Sigmoid colon (tissue), 7 donors: ENCODE results near the gene VWA5B1. TPM values are rescaled to one million over a fixed set of nuclear protein-coding genes. Genes with fewer than 3 reads are reported as not detected.

Experiments
- DNase-seq: peaks from one replicate; pipeline ENCODE4 v3.0.0-alpha.2; 2019
- H3K27ac ChIP-seq, 4 donors: fragments of 200-600 bp; sonication (generic); one replicate each; pipeline ENCODE4 v1.5.1; 2016 to 2019; ENCODE audit warnings: mild to moderate bottlenecking in 1 of 4
- H3K27me3 ChIP-seq, 3 donors: fragments of 200-600 bp; sonication (generic); one replicate each; pipeline ENCODE4 v1.5.1; 2019; ENCODE audit warnings: mild to moderate bottlenecking in 1 of 3
- H3K36me3 ChIP-seq, 4 donors: fragments of 200-600 bp; sonication (generic); one replicate each; pipeline ENCODE4 v1.5.1; 2016 to 2019
- H3K4me1 ChIP-seq, 4 donors: fragments of 200-600 bp; sonication (generic); one replicate each; pipeline ENCODE4 v1.5.1; 2017 to 2019
- H3K4me3 ChIP-seq, 4 donors: fragments of 200-600 bp; sonication (generic); one replicate each; pipeline ENCODE4 v1.5.1; 2017 to 2019; ENCODE audit warnings: mild to moderate bottlenecking in 2 of 4, moderate library complexity in 1 of 4
- H3K9me3 ChIP-seq, 4 donors: fragments of 200-600 bp in 3 of 4; sonication (generic) in 3 of 4; one replicate each; pipeline versions ENCODE4 v1.5.1 to v1.6.1; 2013 to 2019
- EP300 ChIP-seq, 4 donors: sonication (generic); formaldehyde crosslinking; IDR thresholded peaks; one replicate each; pipeline ENCODE4 v1.6.1; 2017; ENCODE audit warnings: antibody characterized with exemption in 4 of 4
- POLR2A ChIP-seq, 2 donors: fragments of 450-650 bp; IDR thresholded peaks; one replicate each; pipeline ENCODE4 v1.6.1; 2016; ENCODE audit warnings: antibody characterized with exemption in 2 of 2, mild to moderate bottlenecking in 2 of 2, moderate library complexity in 2 of 2
- POLR2AphosphoS5 ChIP-seq, 4 donors: sonication (generic); formaldehyde crosslinking; IDR thresholded peaks; one replicate each; pipeline ENCODE4 v1.6.1; 2017; ENCODE audit warnings: antibody characterized with exemption in 4 of 4
- WGBS, 2 donors: extraction: QIAGEN DNeasy Blood & Tissue Kit; methylation state at CpG; one replicate each; pipeline ENCODE4 v1.1.7; 2013; 5-methylcytosine and 5-hydroxymethylcytosine counted together
- intact Hi-C: fragments of 100-400 bp; cut with DNase I; formaldehyde crosslinking; loops from one replicate; pipeline ENCODE4 v1.15.1; 2023
- polyA plus RNA-seq, 3 donors: library from polyadenylated mRNA; stranded (reverse); fragments of 200-250 nt; gene quantifications; one replicate each; pipeline ENCODE4 v1.2.3, GENCODE V29; 2013
- total RNA-seq, 4 donors: library from RNA; depleted of rRNA; stranded (reverse); fragments of >200 nt; gene quantifications; one replicate each; pipeline ENCODE4 v1.1.0, GENCODE V29; 2016
- TF ChIP-seq, protein P1 (sequence below), 4 experiments: fragments of 450-650 bp in 3 of 4; fragments of 200-600 bp in 1 of 4; IDR thresholded peaks; one replicate each; pipeline ENCODE4 v1.5.1; 2016 to 2019; ENCODE audit warnings: antibody characterized with exemption in 4 of 4, mild to moderate bottlenecking in 3 of 4, moderate library complexity in 2 of 4
- donor health status: healthy with polysubstance abuse.
- donor health status: Bipolar disorder and iron deficiency.
- donor health status: healthy.

The VWA5B1 gene
- total and polyA plus RNA-seq, 7 donors = 0.16 to 0.22 TPM; not detected in 5

GRCh38 chr1:20354610-20355009 lies 63.9 kb downstream of the VWA5B1 start:
- H3K4me1 ChIP-seq = peaks cover 0 to 17% (median 13%) of the 10 kb centered on the region in 4 donors
- no peak overlapping the region for H3K27ac ChIP-seq
- H3K36me3 ChIP-seq = no peaks in the 10 kb centered on the region
- 84 to 94% methylated on average over 4 of the region's 4 CpGs for WGBS, 2 donors
- H3K27me3 ChIP-seq = no peaks in the 10 kb centered on the region
- H3K4me3 ChIP-seq = no peak overlapping the region
- intact Hi-C loops = no loop called here
- peak; percentile 29 for DNase-seq
- no peaks in the 10 kb centered on the region for H3K9me3 ChIP-seq
- TF ChIP-seq, protein P1, sequence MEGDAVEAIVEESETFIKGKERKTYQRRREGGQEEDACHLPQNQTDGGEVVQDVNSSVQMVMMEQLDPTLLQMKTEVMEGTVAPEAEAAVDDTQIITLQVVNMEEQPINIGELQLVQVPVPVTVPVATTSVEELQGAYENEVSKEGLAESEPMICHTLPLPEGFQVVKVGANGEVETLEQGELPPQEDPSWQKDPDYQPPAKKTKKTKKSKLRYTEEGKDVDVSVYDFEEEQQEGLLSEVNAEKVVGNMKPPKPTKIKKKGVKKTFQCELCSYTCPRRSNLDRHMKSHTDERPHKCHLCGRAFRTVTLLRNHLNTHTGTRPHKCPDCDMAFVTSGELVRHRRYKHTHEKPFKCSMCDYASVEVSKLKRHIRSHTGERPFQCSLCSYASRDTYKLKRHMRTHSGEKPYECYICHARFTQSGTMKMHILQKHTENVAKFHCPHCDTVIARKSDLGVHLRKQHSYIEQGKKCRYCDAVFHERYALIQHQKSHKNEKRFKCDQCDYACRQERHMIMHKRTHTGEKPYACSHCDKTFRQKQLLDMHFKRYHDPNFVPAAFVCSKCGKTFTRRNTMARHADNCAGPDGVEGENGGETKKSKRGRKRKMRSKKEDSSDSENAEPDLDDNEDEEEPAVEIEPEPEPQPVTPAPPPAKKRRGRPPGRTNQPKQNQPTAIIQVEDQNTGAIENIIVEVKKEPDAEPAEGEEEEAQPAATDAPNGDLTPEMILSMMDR (IDR thresholded peaks at IDR 0.05) = no peak
- TF ChIP-seq EP300 (IDR thresholded peaks at IDR 0.05) (no peak), POLR2A (IDR thresholded peaks at IDR 0.05) (no peak), POLR2AphosphoS5 (IDR thresholded peaks at IDR 0.05) (no peak)

DNA sequence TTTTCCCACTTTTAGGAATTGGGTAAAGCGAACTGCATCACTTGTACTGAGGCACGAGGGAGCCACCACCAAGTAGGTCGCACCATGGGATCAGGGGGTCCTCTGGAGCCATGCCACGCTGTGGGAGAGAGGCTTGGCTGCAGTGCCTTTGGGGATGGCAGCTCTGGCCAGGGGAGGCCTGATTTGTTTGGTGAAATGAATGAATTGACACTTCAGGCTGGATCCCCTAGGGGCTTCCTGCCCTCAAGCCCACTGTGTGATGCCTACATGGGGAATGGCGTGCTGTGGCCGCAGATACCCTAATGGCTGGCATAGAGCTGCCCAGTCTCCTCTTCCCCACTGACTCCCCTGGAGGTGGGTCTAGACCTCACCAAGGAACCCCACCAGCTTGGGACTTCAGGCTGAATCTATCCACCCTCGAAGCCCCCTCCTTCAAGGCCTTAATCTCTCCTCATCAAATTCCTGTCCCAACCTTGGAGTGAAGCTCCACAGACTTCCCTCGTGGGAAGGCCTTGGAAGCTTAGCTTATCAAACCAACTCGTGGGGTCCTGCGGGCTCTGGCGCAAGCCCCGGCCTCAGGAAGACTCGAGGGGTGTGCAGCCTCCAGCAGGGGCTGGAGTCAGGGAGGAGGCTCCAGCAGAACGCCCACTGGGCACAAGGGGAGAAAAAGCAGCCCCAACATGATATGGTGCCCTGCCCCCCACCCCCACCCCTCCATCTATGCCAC lies 64.6 kb downstream of the VWA5B1 start:
- no peak overlapping the region for H3K27ac ChIP-seq
- no peak for DNase-seq
- H3K4me1 ChIP-seq = peaks cover 0 to 17% (median 13%) of the 10 kb centered on the region in 4 donors
- no peaks in the 10 kb centered on the region for H3K27me3 ChIP-seq
- H3K36me3 ChIP-seq = no peaks in the 10 kb centered on the region
- H3K9me3 ChIP-seq = no peaks in the 10 kb centered on the region
- intact Hi-C loops = no loop called here
- TF ChIP-seq EP300 (IDR thresholded peaks at IDR 0.05) (no peak), POLR2A (IDR thresholded peaks at IDR 0.05) (no peak), POLR2AphosphoS5 (IDR thresholded peaks at IDR 0.05) (no peak)
- TF ChIP-seq, protein P1 (IDR thresholded peaks at IDR 0.05) = no peak
- 85 to 94% methylated on average over 14 of the region's 14 CpGs for WGBS, 2 donors
- H3K4me3 ChIP-seq = no peak overlapping the region

GRCh38 chr1:20355828-20356735 lies 65.4 kb downstream of the VWA5B1 start:
- Histone ChIP-seq H3K36me3 (no peaks in the 10 kb centered on the region), H3K4me1 (peaks cover 0 to 17% (median 13%) of the 10 kb centered on the region in 4 donors), H3K27me3 (peaks cover 0 to 2% (median under 1%) of the 10 kb centered on the region in 3 donors), H3K27ac (no peak overlapping the region), H3K9me3 (no peaks in the 10 kb centered on the region), H3K4me3 (no peak overlapping the region)
- TF ChIP-seq POLR2A (IDR thresholded peaks at IDR 0.05) = no peak
- no peak for TF ChIP-seq POLR2AphosphoS5 (IDR thresholded peaks at IDR 0.05)
- no peak for TF ChIP-seq EP300 (IDR thresholded peaks at IDR 0.05)
- 67 to 84% methylated on average over 9 of the region's 9 CpGs for WGBS, 2 donors
- intact Hi-C loops = no loop called here
- peak; percentile 36 for DNase-seq

DNA sequence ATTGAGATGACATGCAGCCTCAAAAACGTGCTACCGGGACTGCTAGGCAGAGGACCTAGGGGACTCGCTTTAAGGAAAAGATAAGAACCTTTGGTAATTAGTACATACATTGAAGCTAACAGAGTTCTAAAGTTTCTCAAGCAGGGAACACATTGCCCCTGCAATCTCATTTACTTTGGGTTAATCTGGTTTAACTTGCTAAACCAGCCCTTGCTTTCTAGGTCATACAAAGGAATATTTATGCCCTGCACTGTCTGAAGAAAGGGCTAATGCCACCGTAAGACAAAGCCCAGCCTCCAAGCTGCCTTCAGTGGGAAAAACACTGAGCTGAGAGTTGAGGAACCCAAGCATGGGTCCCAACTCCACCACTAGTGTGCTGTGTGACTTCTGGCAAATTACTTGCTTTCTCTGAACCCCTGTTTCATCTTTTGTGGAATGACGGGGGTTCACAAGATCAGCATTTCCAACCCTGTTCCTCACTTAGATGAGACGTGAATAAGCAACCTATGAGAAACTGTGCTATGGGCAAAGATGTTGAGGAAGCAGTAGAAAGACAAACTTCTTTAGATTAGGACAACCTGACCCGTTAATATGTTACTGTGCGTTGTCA lies 66.3 kb downstream of the VWA5B1 start:
- no peak for DNase-seq
- H3K4me3 ChIP-seq = no peak overlapping the region
- 63 to 81% methylated on average over 8 of the region's 8 CpGs for WGBS, 2 donors
- intact Hi-C loops = no loop called here
- no peak overlapping the region for H3K27ac ChIP-seq
- H3K4me1 ChIP-seq = peaks cover 0 to 17% (median 13%) of the 10 kb centered on the region in 4 donors
- H3K36me3 ChIP-seq = no peaks in the 10 kb centered on the region
- TF ChIP-seq POLR2A (IDR thresholded peaks at IDR 0.05) (no peak), EP300 (IDR thresholded peaks at IDR 0.05) (no peak), POLR2AphosphoS5 (IDR thresholded peaks at IDR 0.05) (no peak)
- TF ChIP-seq, protein P1 (IDR thresholded peaks at IDR 0.05) = no peak
- no peaks in the 10 kb centered on the region for H3K9me3 ChIP-seq
- H3K27me3 ChIP-seq = peaks cover 0 to 11% (median 9%) of the 10 kb centered on the region in 3 donors
